ENCODE results near the gene EPB42.
"Not testable (repeated sequence)": the region's sequence is repeated elsewhere in the genome, so short reads cannot be mapped to it uniquely, and the experiment has no call there.

EPB42 gene

DNA sequence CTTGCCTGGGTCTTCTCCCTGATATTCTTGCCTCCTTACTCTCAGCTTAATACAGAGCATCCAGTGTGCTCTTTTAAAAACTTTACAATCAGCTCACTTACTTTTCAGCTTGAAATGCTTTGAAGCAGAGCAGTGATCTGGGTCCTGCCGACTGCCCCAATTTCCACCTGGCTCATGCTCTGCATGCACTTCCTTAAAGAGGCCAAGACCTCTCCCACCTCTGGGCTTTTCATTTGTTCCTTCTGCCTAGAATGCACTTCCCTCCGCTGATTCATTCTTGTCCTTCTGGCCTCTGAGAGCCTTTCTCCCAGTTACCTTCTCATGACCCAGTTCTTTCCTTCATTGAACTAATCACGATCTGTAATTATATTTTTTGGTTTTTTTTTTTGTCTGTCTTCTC lies 37.5 kb downstream of the EPB42 start:
- Histone ChIP-seq H2AFZ (no peak overlapping the region), H3K9ac (no peak overlapping the region), H3K9me3 (ENCODE audit: control insufficient read depth, low read length) (no peaks in the 10 kb centered on the region), H3K27ac (no peak overlapping the region), H3K4me1 (no peaks in the 10 kb centered on the region), H3K4me2 (ENCODE audit: low read length) (no peak overlapping the region), H3K79me2 (no peaks in the 10 kb centered on the region), H3K4me3 (ENCODE audit: low read depth, low read length) (no peak overlapping the region), H3K36me3 (ENCODE audit: control insufficient read depth, insufficient read depth, low read length) (no peaks in the 10 kb centered on the region), H3K27me3 (ENCODE audit: control insufficient read depth, insufficient read depth, low read length) (no peaks in the 10 kb centered on the region)
- TF ChIP-seq, protein P1, sequence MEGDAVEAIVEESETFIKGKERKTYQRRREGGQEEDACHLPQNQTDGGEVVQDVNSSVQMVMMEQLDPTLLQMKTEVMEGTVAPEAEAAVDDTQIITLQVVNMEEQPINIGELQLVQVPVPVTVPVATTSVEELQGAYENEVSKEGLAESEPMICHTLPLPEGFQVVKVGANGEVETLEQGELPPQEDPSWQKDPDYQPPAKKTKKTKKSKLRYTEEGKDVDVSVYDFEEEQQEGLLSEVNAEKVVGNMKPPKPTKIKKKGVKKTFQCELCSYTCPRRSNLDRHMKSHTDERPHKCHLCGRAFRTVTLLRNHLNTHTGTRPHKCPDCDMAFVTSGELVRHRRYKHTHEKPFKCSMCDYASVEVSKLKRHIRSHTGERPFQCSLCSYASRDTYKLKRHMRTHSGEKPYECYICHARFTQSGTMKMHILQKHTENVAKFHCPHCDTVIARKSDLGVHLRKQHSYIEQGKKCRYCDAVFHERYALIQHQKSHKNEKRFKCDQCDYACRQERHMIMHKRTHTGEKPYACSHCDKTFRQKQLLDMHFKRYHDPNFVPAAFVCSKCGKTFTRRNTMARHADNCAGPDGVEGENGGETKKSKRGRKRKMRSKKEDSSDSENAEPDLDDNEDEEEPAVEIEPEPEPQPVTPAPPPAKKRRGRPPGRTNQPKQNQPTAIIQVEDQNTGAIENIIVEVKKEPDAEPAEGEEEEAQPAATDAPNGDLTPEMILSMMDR (IDR thresholded peaks at IDR 0.05): no peak

DNA sequence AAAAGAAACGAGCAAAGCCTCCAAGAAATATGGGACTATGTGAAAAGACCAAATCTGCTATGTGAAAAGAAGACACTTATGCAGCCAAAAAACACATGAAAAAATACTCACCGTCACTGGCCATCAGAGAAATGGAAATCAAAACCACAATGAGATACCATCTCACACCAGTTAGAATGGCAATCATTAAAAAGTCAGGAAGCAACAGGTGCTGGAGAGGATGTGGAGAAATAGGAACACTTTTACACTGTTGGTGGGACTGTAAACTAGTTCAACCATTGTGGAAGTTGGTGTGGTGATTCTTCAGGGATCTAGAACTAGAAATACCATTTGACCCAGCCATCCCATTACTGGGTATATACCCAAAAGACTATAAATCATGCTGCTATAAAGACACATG lies 43.7 kb downstream of the EPB42 start:
- not testable (repeated sequence) for H3K79me2 ChIP-seq; H3K4me3 ChIP-seq (ENCODE audit: low read depth, low read length); H3K9ac ChIP-seq

DNA sequence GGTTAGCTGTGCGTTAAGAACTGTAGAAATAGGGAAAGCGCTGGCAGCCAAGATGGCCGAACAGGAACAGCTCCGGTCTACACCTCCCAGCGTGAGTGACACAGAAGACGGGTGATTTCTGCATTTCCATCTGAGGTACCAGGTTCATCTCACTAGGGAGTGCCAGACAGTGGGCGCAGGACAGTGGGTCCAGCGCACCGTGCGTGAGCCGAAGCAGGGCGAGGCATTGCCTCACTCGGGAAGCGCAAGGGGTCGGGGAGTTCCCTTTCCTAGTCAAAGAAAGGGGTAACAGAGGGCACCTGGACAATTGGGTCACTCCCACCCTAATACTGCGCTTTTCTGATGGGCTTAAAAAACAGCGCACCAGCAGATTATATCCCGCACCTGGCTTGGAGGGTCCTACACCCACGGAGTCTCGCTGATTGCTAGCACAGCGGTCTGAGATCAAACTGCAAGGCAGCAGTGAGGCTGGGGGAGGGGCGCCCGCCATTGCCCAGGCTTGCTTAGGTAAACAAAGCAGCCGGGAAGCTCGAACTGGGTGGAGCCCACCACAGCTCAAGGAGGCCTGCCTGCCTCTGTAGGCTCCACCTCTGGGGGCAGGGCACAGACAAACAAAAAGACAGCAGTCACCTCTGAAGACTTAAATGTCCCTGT lies 45.0 kb downstream of the EPB42 start:
- H3K4me1 ChIP-seq; H3K27ac ChIP-seq; H3K9me3 ChIP-seq (ENCODE audit: control insufficient read depth, low read length); H3K9ac ChIP-seq; H3K79me2 ChIP-seq; H3K36me3 ChIP-seq (ENCODE audit: control insufficient read depth, insufficient read depth, low read length); H2AFZ ChIP-seq; H3K4me3 ChIP-seq (ENCODE audit: low read depth, low read length); H3K4me2 ChIP-seq (ENCODE audit: low read length); H3K27me3 ChIP-seq (ENCODE audit: control insufficient read depth, insufficient read depth, low read length): not testable (repeated sequence)

More for the DNA sequence above, 43.7 kb downstream of the EPB42 start:
- H3K27me3 ChIP-seq (ENCODE audit: control insufficient read depth, insufficient read depth, low read length); H3K9me3 ChIP-seq (ENCODE audit: control insufficient read depth, low read length); H3K4me1 ChIP-seq; H2AFZ ChIP-seq; H3K36me3 ChIP-seq (ENCODE audit: control insufficient read depth, insufficient read depth, low read length); H3K27ac ChIP-seq; H3K4me2 ChIP-seq (ENCODE audit: low read length): not testable (repeated sequence)

DNA sequence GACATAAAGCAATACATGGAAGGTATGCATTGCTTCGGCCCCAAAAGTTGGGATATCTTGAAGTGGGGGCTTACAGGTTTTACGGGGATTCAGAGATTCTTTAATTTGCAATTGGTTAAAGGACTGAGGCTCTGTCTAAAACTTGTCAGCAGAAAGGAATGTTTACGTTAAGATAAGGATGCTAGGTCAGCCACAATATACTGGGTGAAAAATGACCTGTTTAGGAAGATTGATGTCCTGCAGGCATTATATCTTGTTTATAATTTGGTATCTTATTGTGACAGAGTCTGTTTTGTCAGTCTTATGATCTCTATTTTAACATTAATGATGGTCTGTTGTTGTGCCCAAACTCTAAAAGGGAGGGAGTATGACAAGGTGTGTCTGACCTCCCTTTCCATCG lies 50.9 kb downstream of the EPB42 start:
- H3K36me3 ChIP-seq (ENCODE audit: control insufficient read depth, insufficient read depth, low read length): no peaks in the 10 kb centered on the region
- H3K4me2 ChIP-seq (ENCODE audit: low read length): no peak overlapping the region
- H3K27ac ChIP-seq: no peak overlapping the region
- no peaks in the 10 kb centered on the region for H3K79me2 ChIP-seq
- no peak overlapping the region for H2AFZ ChIP-seq
- H3K4me1 ChIP-seq: no peaks in the 10 kb centered on the region
- H3K9ac ChIP-seq: no peak overlapping the region
- no peaks in the 10 kb centered on the region for H3K27me3 ChIP-seq (ENCODE audit: control insufficient read depth, insufficient read depth, low read length)
- TF ChIP-seq, protein P1 (IDR thresholded peaks at IDR 0.05): no peak
- H3K4me3 ChIP-seq (ENCODE audit: low read depth, low read length): no peak overlapping the region
- H3K9me3 ChIP-seq (ENCODE audit: control insufficient read depth, low read length): no peaks in the 10 kb centered on the region

DNA sequence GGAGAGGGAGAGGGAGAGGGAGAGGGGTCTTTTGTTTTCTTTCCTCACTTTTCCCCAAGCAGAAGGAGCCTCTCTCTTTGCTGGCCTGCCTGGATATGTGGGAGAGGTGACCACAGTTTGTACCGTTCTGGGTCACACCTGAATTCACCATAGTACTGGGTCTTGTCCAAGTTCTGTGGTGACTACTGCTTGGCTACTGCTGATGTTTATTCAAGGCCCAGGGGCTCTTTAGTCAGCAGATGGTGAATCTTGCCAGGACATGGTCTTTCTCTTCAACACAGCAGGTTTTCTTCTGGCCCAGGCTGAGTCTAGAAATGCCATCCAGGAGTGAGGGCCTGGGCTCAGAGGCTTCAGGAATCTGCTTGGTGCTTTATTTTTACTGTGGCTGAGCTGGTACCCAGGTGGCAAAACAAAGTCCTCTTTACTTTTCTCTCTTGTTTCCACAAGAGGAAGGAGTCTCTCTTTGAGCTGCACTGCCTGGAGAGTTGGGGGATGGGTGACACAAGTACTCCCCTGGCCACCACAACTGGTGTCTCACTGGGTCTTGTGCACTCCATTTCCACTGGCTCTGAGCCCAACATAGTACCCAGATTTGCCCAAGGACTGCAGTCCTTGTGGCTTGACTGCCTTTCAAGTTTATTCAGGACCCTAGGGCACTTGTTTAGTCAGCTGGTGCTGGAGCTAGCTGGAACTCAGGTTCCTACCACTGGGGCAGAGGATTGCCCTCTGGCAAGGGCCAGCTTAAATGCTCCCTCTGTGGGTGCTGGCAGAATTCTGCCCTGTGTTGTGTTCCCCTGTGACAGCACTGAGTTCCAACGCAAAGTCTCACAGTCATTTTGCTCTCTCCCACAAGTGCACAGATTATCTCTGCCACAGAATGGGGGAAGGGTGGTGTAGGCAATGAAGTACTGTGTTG lies 52.4 kb downstream of the EPB42 start:
- Histone ChIP-seq H3K27ac (no peak overlapping the region), H3K36me3 (ENCODE audit: control insufficient read depth, insufficient read depth, low read length) (no peaks in the 10 kb centered on the region), H3K4me1 (no peaks in the 10 kb centered on the region), H3K4me2 (ENCODE audit: low read length) (no peak overlapping the region), H3K79me2 (no peaks in the 10 kb centered on the region), H3K9ac (no peak overlapping the region), H3K9me3 (ENCODE audit: control insufficient read depth, low read length) (no peaks in the 10 kb centered on the region), H3K27me3 (ENCODE audit: control insufficient read depth, insufficient read depth, low read length) (no peaks in the 10 kb centered on the region), H3K4me3 (ENCODE audit: low read depth, low read length) (no peak overlapping the region), H2AFZ (no peak overlapping the region)
- TF ChIP-seq, protein P1 (IDR thresholded peaks at IDR 0.05): no peak

DNA sequence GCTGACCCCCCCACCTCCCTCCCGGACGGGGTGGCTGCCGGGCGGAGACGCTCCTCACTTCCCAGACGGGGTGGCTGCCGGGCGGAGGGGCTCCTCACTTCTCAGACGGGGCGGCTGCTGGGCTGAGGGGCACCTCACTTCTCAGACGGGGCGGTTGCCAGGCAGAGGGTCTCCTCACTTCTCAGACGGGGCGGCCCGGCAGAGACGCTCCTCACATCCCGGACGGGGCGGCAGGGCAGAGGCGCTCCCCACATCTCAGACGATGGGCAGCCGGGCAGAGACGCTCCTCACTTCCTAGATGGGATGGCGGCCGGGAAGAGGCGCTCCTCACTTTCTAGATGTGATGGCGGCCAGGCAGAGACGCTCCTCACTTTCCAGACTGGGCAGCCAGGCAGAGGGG lies 53.6 kb downstream of the EPB42 start:
- not testable (repeated sequence) for H3K36me3 ChIP-seq (ENCODE audit: control insufficient read depth, insufficient read depth, low read length); H3K4me2 ChIP-seq (ENCODE audit: low read length); H3K27me3 ChIP-seq (ENCODE audit: control insufficient read depth, insufficient read depth, low read length); H2AFZ ChIP-seq; H3K9me3 ChIP-seq (ENCODE audit: control insufficient read depth, low read length); H3K9ac ChIP-seq; H3K4me1 ChIP-seq; H3K27ac ChIP-seq; H3K79me2 ChIP-seq; H3K4me3 ChIP-seq (ENCODE audit: low read depth, low read length)

Data from parathyroid adenoma (tissue), 2 donors.